Ovary (tissue), 3 donors: ENCODE results near the gene WWC1.

Source experiments
- EP300 ChIP-seq: sonication (generic); formaldehyde crosslinking; IDR thresholded peaks from one replicate; pipeline ENCODE4 v1.6.1; 2017; ENCODE audit warnings: antibody characterized with exemption
- POLR2A ChIP-seq: fragments of 450-650 bp; IDR thresholded peaks from one replicate; pipeline ENCODE4 v1.6.1; 2017; ENCODE audit warnings: antibody characterized with exemption, mild to moderate bottlenecking, moderate library complexity
- TF ChIP-seq, protein P1 (sequence below), 3 donors: fragments of 450-650 bp in 2 of 3; fragments of 200-600 bp in 1 of 3; IDR thresholded peaks; one replicate each; pipeline versions ENCODE4 v1.5.1 to v1.8.0; 2016 to 2022; ENCODE audit warnings: antibody characterized with exemption in 3 of 3, mild to moderate bottlenecking in 1 of 3
- donor health status: DM: no; HTN: no; CAD: no.

GRCh38 chr5:168422431-168422830 lies 131.0 kb downstream of the WWC1 start:
- TF ChIP-seq, protein P1, sequence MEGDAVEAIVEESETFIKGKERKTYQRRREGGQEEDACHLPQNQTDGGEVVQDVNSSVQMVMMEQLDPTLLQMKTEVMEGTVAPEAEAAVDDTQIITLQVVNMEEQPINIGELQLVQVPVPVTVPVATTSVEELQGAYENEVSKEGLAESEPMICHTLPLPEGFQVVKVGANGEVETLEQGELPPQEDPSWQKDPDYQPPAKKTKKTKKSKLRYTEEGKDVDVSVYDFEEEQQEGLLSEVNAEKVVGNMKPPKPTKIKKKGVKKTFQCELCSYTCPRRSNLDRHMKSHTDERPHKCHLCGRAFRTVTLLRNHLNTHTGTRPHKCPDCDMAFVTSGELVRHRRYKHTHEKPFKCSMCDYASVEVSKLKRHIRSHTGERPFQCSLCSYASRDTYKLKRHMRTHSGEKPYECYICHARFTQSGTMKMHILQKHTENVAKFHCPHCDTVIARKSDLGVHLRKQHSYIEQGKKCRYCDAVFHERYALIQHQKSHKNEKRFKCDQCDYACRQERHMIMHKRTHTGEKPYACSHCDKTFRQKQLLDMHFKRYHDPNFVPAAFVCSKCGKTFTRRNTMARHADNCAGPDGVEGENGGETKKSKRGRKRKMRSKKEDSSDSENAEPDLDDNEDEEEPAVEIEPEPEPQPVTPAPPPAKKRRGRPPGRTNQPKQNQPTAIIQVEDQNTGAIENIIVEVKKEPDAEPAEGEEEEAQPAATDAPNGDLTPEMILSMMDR (IDR thresholded peaks at IDR 0.05): no peak
- TF ChIP-seq POLR2A: no peak
- no peak for TF ChIP-seq EP300
